ENCODE measurements around the gene PCDH18.

PCDH18 gene

GRCh38 chr4:137531986-137532868 is at the start of gene PCDH18:
Gene PCDH18 (minus strand): TSS chr4:137532494. CDS start chr4:137532088, 406 bp downstream.
- peak; percentile 79 for DNase-seq (ENCODE audit: low read depth)
- peak within 1 kb of the TSS; percentile 66 for H3K4me3 ChIP-seq (ENCODE audit: low read length)
- no peak for TF ChIP-seq CTCF (conservative IDR thresholded peaks at IDR 0.05; ENCODE audit: low read depth, low read length)

- no peak overlapping the region for H3K4me3 ChIP-seq (ENCODE audit: low read length)
- DNase-seq (ENCODE audit: low read depth), result no peak
- no peak for TF ChIP-seq CTCF (conservative IDR thresholded peaks at IDR 0.05; ENCODE audit: low read depth, low read length)
Measured at GRCh38 chr4:137576446-137576845, 44.2 kb upstream of the PCDH18 start.

GRCh38 chr4:137572647-137573046 is 40.4 kb upstream of the PCDH18 start:
- H3K4me3 ChIP-seq (ENCODE audit: low read length), result no peak overlapping the region
- DNase-seq (ENCODE audit: low read depth), result no peak
- no peak for TF ChIP-seq CTCF (conservative IDR thresholded peaks at IDR 0.05; ENCODE audit: low read depth, low read length)

GRCh38 chr4:137572163-137572562 is 39.9 kb upstream of the PCDH18 start:
- H3K4me3 ChIP-seq (ENCODE audit: low read length), result no peak overlapping the region
- TF ChIP-seq CTCF (conservative IDR thresholded peaks at IDR 0.05; ENCODE audit: low read depth, low read length), result no peak
- DNase-seq (ENCODE audit: low read depth), result no peak

- TF ChIP-seq CTCF (conservative IDR thresholded peaks at IDR 0.05; ENCODE audit: low read depth, low read length), result no peak
- no peak for DNase-seq (ENCODE audit: low read depth)
- H3K4me3 ChIP-seq (ENCODE audit: low read length), result no peak overlapping the region
Measured at GRCh38 chr4:137559801-137560200, 27.5 kb upstream of the PCDH18 start.

- no peak for TF ChIP-seq CTCF (conservative IDR thresholded peaks at IDR 0.05; ENCODE audit: low read depth, low read length)
- no peak for DNase-seq (ENCODE audit: low read depth)
- no peak overlapping the region for H3K4me3 ChIP-seq (ENCODE audit: low read length)
Measured at GRCh38 chr4:137558951-137559350, 26.7 kb upstream of the PCDH18 start.

GRCh38 chr4:137545461-137545861 is 13.2 kb upstream of the PCDH18 start:
- no peak for TF ChIP-seq CTCF (conservative IDR thresholded peaks at IDR 0.05; ENCODE audit: low read depth, low read length)
- no peak overlapping the region for H3K4me3 ChIP-seq (ENCODE audit: low read length)
- no peak for DNase-seq (ENCODE audit: low read depth)

All from retinal pigment epithelial cell (primary cell).